Left lung (tissue), 14 donors: ENCODE measurements around the gene PDLIM7. TPM values are rescaled to one million over a fixed set of nuclear protein-coding genes. Genes with fewer than 3 reads are reported as not detected.

Source experiments
- ATAC-seq: fragments of 200-7000 bp; cut with Tn5 transposase; one replicate; pipeline ENCODE4 v1.9.1; 2020; ENCODE audit warnings: moderate library complexity
- DNase-seq, 4 donors: peaks; one replicate each; pipeline ENCODE4 v3.0.0-alpha.2; 2013 to 2020
- H3K27ac ChIP-seq, 2 donors: fragments of 200-600 bp; sonication (generic) in 1 of 2; one replicate each; pipeline versions ENCODE4 v1.5.0 to v1.8.0; 2020 to 2021
- H3K27me3 ChIP-seq, 2 donors: fragments of 200-600 bp; sonication (generic) in 1 of 2; one replicate each; pipeline versions ENCODE4 v1.5.0 to v1.8.0; 2020 to 2021
- H3K36me3 ChIP-seq, 2 donors: fragments of 200-600 bp; sonication (generic) in 1 of 2; one replicate each; pipeline versions ENCODE4 v1.5.0 to v1.8.0; 2020 to 2021
- H3K4me1 ChIP-seq, 2 donors: fragments of 200-600 bp; one replicate each; pipeline ENCODE4 v1.8.0; 2021
- H3K4me3 ChIP-seq, 2 donors: fragments of 200-600 bp; sonication (generic) in 1 of 2; one replicate each; pipeline versions ENCODE4 v1.5.0 to v1.8.0; 2020 to 2021; ENCODE audit warnings: mild to moderate bottlenecking in 1 of 2
- H3K9me3 ChIP-seq, 2 donors: fragments of 200-600 bp; sonication (generic) in 1 of 2; one replicate each; pipeline versions ENCODE4 v1.5.0 to v1.8.0; 2020 to 2021
- CTCF ChIP-seq, 2 donors: fragments of 200-600 bp; sonication (generic) in 1 of 2; IDR thresholded peaks; one replicate each; pipeline versions ENCODE4 v1.5.0 to v1.8.0; 2021; ENCODE audit warnings: antibody characterized with exemption in 2 of 2
- intact Hi-C, 2 donors: fragments of 100-400 bp; cut with DNase I; formaldehyde crosslinking; loops; one replicate each; pipeline versions ENCODE4 v1.11.2 to v1.14.2; 2022
- long read RNA-seq, 12 donors: library from polyadenylated mRNA in 2 of 12; unstranded in 2 of 12; transcript quantifications; one replicate each; pipeline ENCODE4 v2.0.0 and lab custom pipeline, GENCODE V29; 2019 to 2026
- polyA plus RNA-seq, 6 donors: library from polyadenylated mRNA; unstranded; fragments of 120-200 nt; gene quantifications; one replicate each; pipeline ENCODE4 v1.2.1, GENCODE V29; 2013; ENCODE audit not compliant: insufficient read length in 6 of 6
- total RNA-seq, 2 donors: library from RNA; stranded (reverse); fragmentation: NEBNext Ultra II Directional; extraction: Animal tissue kit (Norgen Biotek cat#: 25700); gene quantifications; one replicate each; pipeline ENCODE4 v1.2.1, GENCODE V29; 2021
- donor health status: DM: no; HTN: yes; CAD: no.
- donor health status: DM: no; HTN: no; CAD: no.

The PDLIM7 gene
- total RNA-seq: 100 to 1,000 TPM; 107 to 141 TPM
- polyA plus RNA-seq: 100 to 1,000 TPM in 1 of 6 donors, 10 to 100 TPM in 5; 60.9 to 115 (median 82.3) TPM
- long read RNA-seq, donor 1, transcript PDLIM7-206 (4 exons, 1,015 nt): minor isoform, 5 of 47 reads
- long read RNA-seq, donor 1, transcript PDLIM7-201 (8 exons, 977 nt): minor isoform, 5 of 47 reads
- long read RNA-seq, donor 1, transcript PDLIM7-202 (13 exons, 1,689 nt): major isoform, 22 of 47 reads
- long read RNA-seq, donor 1, partial matches to known transcripts: 10 of 47 reads
- long read RNA-seq, donor 1, other reads (novel, unspliced or antisense): 0 of 47 reads
- long read RNA-seq, donor 2, transcript PDLIM7-201 (8 exons, 977 nt): minor isoform, 6 of 34 reads
- long read RNA-seq, donor 2, transcript PDLIM7-202 (13 exons, 1,689 nt): major isoform, 17 of 34 reads
- long read RNA-seq, donor 2, partial matches to known transcripts: 8 of 34 reads
- long read RNA-seq, donor 2, other reads (novel, unspliced or antisense): 0 of 34 reads
- long read RNA-seq, donor 3, transcript PDLIM7-202 (13 exons, 1,689 nt): major isoform, 18 of 35 reads
- long read RNA-seq, donor 3, partial matches to known transcripts: 12 of 35 reads
- long read RNA-seq, donor 3, other reads (novel, unspliced or antisense): 0 of 35 reads
- long read RNA-seq, donor 4, transcript PDLIM7-201 (8 exons, 977 nt): minor isoform, 8 of 74 reads
- long read RNA-seq, donor 4, transcript PDLIM7-202 (13 exons, 1,689 nt): major isoform, 45 of 74 reads
- long read RNA-seq, donor 4, partial matches to known transcripts: 7 of 74 reads
- long read RNA-seq, donor 4, other reads (novel, unspliced or antisense): 13 of 74 reads
- long read RNA-seq, donor 5, transcript PDLIM7-206 (4 exons, 1,015 nt): minor isoform, 5 of 28 reads
- long read RNA-seq, donor 5, transcript PDLIM7-202 (13 exons, 1,689 nt): major isoform, 16 of 28 reads
- long read RNA-seq, donor 5, partial matches to known transcripts: 5 of 28 reads
- long read RNA-seq, donor 5, other reads (novel, unspliced or antisense): 0 of 28 reads
- long read RNA-seq, donor 6, transcript PDLIM7-202 (13 exons, 1,689 nt): major isoform, 15 of 26 reads
- long read RNA-seq, donor 6, partial matches to known transcripts: 5 of 26 reads
- long read RNA-seq, donor 6, other reads (novel, unspliced or antisense): 0 of 26 reads
- long read RNA-seq, donor 7, transcript PDLIM7-202 (13 exons, 1,689 nt): major isoform, 7 of 16 reads
- long read RNA-seq, donor 7, partial matches to known transcripts: 5 of 16 reads
- long read RNA-seq, donor 7, other reads (novel, unspliced or antisense): 0 of 16 reads
- long read RNA-seq, donor 8, transcript PDLIM7-202 (13 exons, 1,689 nt): major isoform, 14 of 31 reads
- long read RNA-seq, donor 8, partial matches to known transcripts: 10 of 31 reads
- long read RNA-seq, donor 8, other reads (novel, unspliced or antisense): 0 of 31 reads
- long read RNA-seq, donor 9: 0 reads
- long read RNA-seq, donor 10, transcript PDLIM7-202 (13 exons, 1,689 nt): major isoform, 71 of 104 reads
- long read RNA-seq, donor 10, transcript PDLIM7-201 (8 exons, 977 nt): minor isoform, 20 of 104 reads
- long read RNA-seq, donor 10, partial matches to known transcripts: 1 of 104 reads
- long read RNA-seq, donor 10, other reads (novel, unspliced or antisense): 11 of 104 reads
- long read RNA-seq, donor 11, transcript PDLIM7-201 (8 exons, 977 nt): major isoform, 8 of 15 reads
- long read RNA-seq, donor 11, partial matches to known transcripts: 0 of 15 reads
- long read RNA-seq, donor 11, other reads (novel, unspliced or antisense): 0 of 15 reads
- long read RNA-seq, donor 12, transcript PDLIM7-202 (13 exons, 1,689 nt): major isoform, 13 of 33 reads
- long read RNA-seq, donor 12, partial matches to known transcripts: 11 of 33 reads
- long read RNA-seq, donor 12, other reads (novel, unspliced or antisense): 0 of 33 reads

GRCh38 chr5:177497292-177498012 is at the start of gene PDLIM7:
Gene PDLIM7 (minus strand): TSS chr5:177497604. CDS start chr5:177496512, 1,092 bp downstream.
- intact Hi-C loops: no loop called here
- Histone ChIP-seq H3K9me3 (no peaks in the 10 kb centered on the region), H3K27me3 (peaks cover 0 to 10% of the 10 kb centered on the region in 2 donors), H3K4me3 (peak within 1 kb of the TSS; percentile 73 to 80), H3K27ac (peak within 1 kb of the TSS; percentile 91 to 92), H3K4me1 (peaks cover 36 to 76% of the 10 kb centered on the region in 2 donors), H3K36me3 (peaks cover 0 to 12% of the 10 kb centered on the region in 2 donors)
- DNase-seq (peak; percentile 97 to 99 (median 98)), ATAC-seq (peak; percentile 89)
- TF ChIP-seq CTCF (IDR thresholded peaks at IDR 0.05): peak in 1 of 2 donors; percentile 19

GRCh38 chr5:177546258-177546741 is 48.9 kb upstream of the PDLIM7 start:
- Histone ChIP-seq H3K4me3 (no peak overlapping the region), H3K27me3 (no peaks in the 10 kb centered on the region), H3K4me1 (peaks cover 25 to 54% of the 10 kb centered on the region in 2 donors), H3K9me3 (no peaks in the 10 kb centered on the region), H3K27ac (peak overlapping the region; percentile 72 to 80), H3K36me3 (peaks cover 0 to 12% of the 10 kb centered on the region in 2 donors)
- ATAC-seq: peak; percentile 85
- peak in 2 of 4 donors; percentile 51 to 67 for DNase-seq
- intact Hi-C loops: no loop called here
- no peak for TF ChIP-seq CTCF (IDR thresholded peaks at IDR 0.05)

- ATAC-seq: peak; percentile 70
- TF ChIP-seq CTCF (IDR thresholded peaks at IDR 0.05): no peak
- Histone ChIP-seq H3K36me3 (peaks cover 0 to 6% of the 10 kb centered on the region in 2 donors), H3K9me3 (no peaks in the 10 kb centered on the region), H3K27ac (peak overlapping the region; percentile 72 to 80), H3K4me1 (peaks cover 25 to 57% of the 10 kb centered on the region in 2 donors), H3K27me3 (no peaks in the 10 kb centered on the region), H3K4me3 (no peak overlapping the region)
- intact Hi-C loops: no loop called here
- peak in 3 of 4 donors; percentile 41 to 61 (median 58) for DNase-seq
These were observed 48.3 kb upstream of the PDLIM7 start for GRCh38 chr5:177545487-177546257.
